ENCODE results near the gene FOXM1.
"Not testable (repeated sequence)": the region's sequence is repeated elsewhere in the genome, so short reads cannot be mapped to it uniquely, and the experiment has no call there.

FOXM1 gene

GRCh38 chr12:2884810-2885209, 7.8 kb upstream of the FOXM1 start:
- DNase-seq (ENCODE audit: low read depth) = no peak

- DNase-seq (ENCODE audit: low read depth) = no peak
These were observed 2.9 kb upstream of the FOXM1 start for GRCh38 chr12:2879853-2880252.

GRCh38 chr12:2877953-2878732, 1.2 kb upstream of the FOXM1 start:
- DNase-seq (ENCODE audit: low read depth) = no peak

- no peak for DNase-seq (ENCODE audit: low read depth)
These were observed 435 bp downstream of the FOXM1 start for GRCh38 chr12:2876431-2877046.

GRCh38 chr12:2868986-2869632, 7.9 kb downstream of the FOXM1 start:
- DNase-seq (ENCODE audit: low read depth) = not testable (repeated sequence)

GRCh38 chr12:2864198-2864597, 12.8 kb downstream of the FOXM1 start:
- DNase-seq (ENCODE audit: low read depth) = no peak

- not testable (repeated sequence) for DNase-seq (ENCODE audit: low read depth)
These were observed 13.6 kb downstream of the FOXM1 start for GRCh38 chr12:2863402-2863801.

- no peak for DNase-seq (ENCODE audit: low read depth)
These were observed 14.1 kb downstream of the FOXM1 start for GRCh38 chr12:2862876-2863275.

GRCh38 chr12:2860170-2860569, 16.8 kb downstream of the FOXM1 start:
- DNase-seq (ENCODE audit: low read depth) = no peak

GRCh38 chr12:2858944-2859421, 18.0 kb downstream of the FOXM1 start:
- DNase-seq (ENCODE audit: low read depth) = no peak

GRCh38 chr12:2858334-2858733, 18.6 kb downstream of the FOXM1 start:
- no peak for DNase-seq (ENCODE audit: low read depth)

- no peak for DNase-seq (ENCODE audit: low read depth)
These were observed 19.4 kb downstream of the FOXM1 start for GRCh38 chr12:2857576-2857975.

GRCh38 chr12:2857021-2857431, 19.9 kb downstream of the FOXM1 start, which contains the start of gene TEX52:
Gene TEX52, minus strand, starts transcription at chr12:2857039. Its CDS starts 13 bp downstream, at chr12:2857026.
- DNase-seq (ENCODE audit: low read depth) = no peak

GRCh38 chr12:2856051-2856450, 20.9 kb downstream of the FOXM1 start:
- DNase-seq (ENCODE audit: low read depth) = no peak

- DNase-seq (ENCODE audit: low read depth) = no peak
These were observed 21.4 kb downstream of the FOXM1 start for GRCh38 chr12:2855546-2855945.

GRCh38 chr12:2854669-2855453, 22.1 kb downstream of the FOXM1 start:
- DNase-seq (ENCODE audit: low read depth) = no peak

GRCh38 chr12:2853626-2854025, 23.3 kb downstream of the FOXM1 start:
- no peak for DNase-seq (ENCODE audit: low read depth)

GRCh38 chr12:2851931-2852330, 25.0 kb downstream of the FOXM1 start:
- no peak for DNase-seq (ENCODE audit: low read depth)

GRCh38 chr12:2845280-2845679, 31.7 kb downstream of the FOXM1 start:
- no peak for DNase-seq (ENCODE audit: low read depth)

GRCh38 chr12:2844786-2845185, 32.2 kb downstream of the FOXM1 start:
- DNase-seq (ENCODE audit: low read depth) = no peak

- no peak for DNase-seq (ENCODE audit: low read depth)
These were observed 34.0 kb downstream of the FOXM1 start for GRCh38 chr12:2842948-2843347.

GRCh38 chr12:2841056-2841650, 35.8 kb downstream of the FOXM1 start:
- no peak for DNase-seq (ENCODE audit: low read depth)

Measured in stimulated activated CD8-positive, alpha-beta memory T cell treated with anti-CD3 and anti-CD28 coated beads, Interleukin-12 subunit alpha, Interleukin-12 subunit beta, amount 100 ng/mL, for 1 hour (primary cell).